Duodenal mucosa (tissue), 2 donors: ENCODE results near the gene MAP3K2.

Experiments used
- H3K27ac ChIP-seq: one replicate; pipeline ENCODE4 v1.7.0; 2013; ENCODE audit warnings: low read depth, low read length
- H3K27me3 ChIP-seq, 2 donors: one replicate each; pipeline ENCODE4 v1.7.0; 2013; ENCODE audit warnings: low read length in 2 of 2, control low read depth in 1 of 2; ENCODE audit not compliant: insufficient read depth in 2 of 2, control insufficient read depth in 1 of 2
- H3K36me3 ChIP-seq, 2 donors: one replicate each; pipeline ENCODE4 v1.7.0; 2013; ENCODE audit warnings: low read length in 2 of 2, control low read depth in 1 of 2; ENCODE audit not compliant: insufficient read depth in 2 of 2, control insufficient read depth in 1 of 2
- H3K4me1 ChIP-seq, 2 donors: one replicate each; pipeline ENCODE4 v1.7.0; 2013; ENCODE audit warnings: low read length in 2 of 2, control low read depth in 1 of 2; ENCODE audit not compliant: insufficient read depth in 2 of 2, control insufficient read depth in 1 of 2
- H3K4me3 ChIP-seq, 2 donors: one replicate each; pipeline ENCODE4 v1.7.0; 2013; ENCODE audit warnings: low read length in 2 of 2, low read depth in 1 of 2
- H3K9ac ChIP-seq, 2 donors: one replicate each; pipeline ENCODE4 v1.7.0; 2013; ENCODE audit warnings: low read length in 2 of 2, low read depth in 1 of 2
- H3K9me3 ChIP-seq, 2 donors: one replicate each; pipeline ENCODE4 v1.7.0; 2013; ENCODE audit warnings: low read length in 2 of 2, control low read depth in 1 of 2; ENCODE audit not compliant: control insufficient read depth in 1 of 2

The MAP3K2 gene

GRCh38 chr2:127293748-127294562 lies 93.8 kb downstream of the MAP3K2 start, which contains the start of gene ERCC3:
TSS of gene ERCC3 (minus strand) at chr2:127294144. CDS start at chr2:127294081, 63 bp downstream.
- Histone ChIP-seq H3K9ac (peak within 1 kb of the TSS; percentile 90 to 92), H3K4me1 (peaks cover 11 to 18% of the 10 kb centered on the region in 2 donors), H3K27ac (no peak within 1 kb of the TSS), H3K36me3 (peaks cover 30 to 36% of the 10 kb centered on the region in 2 donors), H3K4me3 (peak within 1 kb of the TSS; percentile 97), H3K27me3 (no peaks in the 10 kb centered on the region), H3K9me3 (no peaks in the 10 kb centered on the region)

- H3K9me3 ChIP-seq = no peaks in the 10 kb centered on the region
- H3K4me1 ChIP-seq = peaks cover 11 to 18% of the 10 kb centered on the region in 2 donors
- H3K9ac ChIP-seq = peak overlapping the region; percentile 90 to 92
- H3K36me3 ChIP-seq = peaks cover 36 to 42% of the 10 kb centered on the region in 2 donors
- no peaks in the 10 kb centered on the region for H3K27me3 ChIP-seq
- no peak overlapping the region for H3K27ac ChIP-seq
- H3K4me3 ChIP-seq = peak overlapping the region; percentile 97
Observed at GRCh38 chr2:127293386-127293747, 94.4 kb downstream of the MAP3K2 start.

GRCh38 chr2:127288274-127288673 lies 99.5 kb downstream of the MAP3K2 start:
- H3K4me1 ChIP-seq = peaks cover 7 to 14% of the 10 kb centered on the region in 2 donors
- peaks cover 65 to 87% of the 10 kb centered on the region in 2 donors for H3K36me3 ChIP-seq

GRCh38 chr2:127283275-127283674 lies 104.5 kb downstream of the MAP3K2 start:
- Histone ChIP-seq H3K9ac (no peak overlapping the region), H3K4me1 (no peaks in the 10 kb centered on the region), H3K27ac (no peak overlapping the region), H3K27me3 (no peaks in the 10 kb centered on the region), H3K9me3 (peaks cover 0 to 7% of the 10 kb centered on the region in 2 donors), H3K4me3 (no peak overlapping the region), H3K36me3 (peaks cover 42 to 79% of the 10 kb centered on the region in 2 donors)

More at GRCh38 chr2:127288274-127288673, 99.5 kb downstream of the MAP3K2 start:
- Histone ChIP-seq H3K4me3 (no peak overlapping the region), H3K9ac (no peak overlapping the region), H3K27me3 (no peaks in the 10 kb centered on the region), H3K9me3 (peaks cover 0 to 7% of the 10 kb centered on the region in 2 donors), H3K27ac (no peak overlapping the region)

GRCh38 chr2:127280693-127281092 lies 107.1 kb downstream of the MAP3K2 start:
- no peak overlapping the region for H3K27ac ChIP-seq
- no peaks in the 10 kb centered on the region for H3K4me1 ChIP-seq
- H3K27me3 ChIP-seq = no peaks in the 10 kb centered on the region
- no peak overlapping the region for H3K4me3 ChIP-seq
- peaks cover 0 to 7% of the 10 kb centered on the region in 2 donors for H3K9me3 ChIP-seq
- no peak overlapping the region for H3K9ac ChIP-seq
- peaks cover 29 to 77% of the 10 kb centered on the region in 2 donors for H3K36me3 ChIP-seq

GRCh38 chr2:127279781-127280180 lies 108.0 kb downstream of the MAP3K2 start:
- Histone ChIP-seq H3K9ac (no peak overlapping the region), H3K4me3 (no peak overlapping the region), H3K27me3 (no peaks in the 10 kb centered on the region), H3K36me3 (peaks cover 32 to 78% of the 10 kb centered on the region in 2 donors), H3K27ac (no peak overlapping the region), H3K4me1 (no peaks in the 10 kb centered on the region), H3K9me3 (peaks cover 0 to 7% of the 10 kb centered on the region in 2 donors)

GRCh38 chr2:127278959-127279358 lies 108.8 kb downstream of the MAP3K2 start:
- peaks cover 27 to 76% of the 10 kb centered on the region in 2 donors for H3K36me3 ChIP-seq
- peaks cover 0 to 5% of the 10 kb centered on the region in 2 donors for H3K9me3 ChIP-seq
- H3K9ac ChIP-seq = no peak overlapping the region

GRCh38 chr2:127277028-127277427 lies 110.7 kb downstream of the MAP3K2 start:
- H3K4me3 ChIP-seq = no peak overlapping the region
- H3K9ac ChIP-seq = no peak overlapping the region
- H3K9me3 ChIP-seq = no peaks in the 10 kb centered on the region
- H3K36me3 ChIP-seq = peaks cover 20 to 78% of the 10 kb centered on the region in 2 donors
- H3K4me1 ChIP-seq = no peaks in the 10 kb centered on the region
- no peaks in the 10 kb centered on the region for H3K27me3 ChIP-seq
- no peak overlapping the region for H3K27ac ChIP-seq

More at GRCh38 chr2:127278959-127279358, 108.8 kb downstream of the MAP3K2 start:
- Histone ChIP-seq H3K27me3 (no peaks in the 10 kb centered on the region), H3K4me1 (no peaks in the 10 kb centered on the region), H3K27ac (no peak overlapping the region), H3K4me3 (no peak overlapping the region)

GRCh38 chr2:127275789-127276188 lies 112.0 kb downstream of the MAP3K2 start:
- Histone ChIP-seq H3K27ac (no peak overlapping the region), H3K4me3 (no peak overlapping the region), H3K27me3 (no peaks in the 10 kb centered on the region), H3K36me3 (peaks cover 30 to 80% of the 10 kb centered on the region in 2 donors), H3K9ac (no peak overlapping the region), H3K4me1 (no peaks in the 10 kb centered on the region), H3K9me3 (no peaks in the 10 kb centered on the region)

- Histone ChIP-seq H3K36me3 (peaks cover 34 to 81% of the 10 kb centered on the region in 2 donors), H3K9me3 (no peaks in the 10 kb centered on the region), H3K4me3 (no peak overlapping the region), H3K9ac (no peak overlapping the region), H3K4me1 (no peaks in the 10 kb centered on the region), H3K27ac (no peak overlapping the region), H3K27me3 (no peaks in the 10 kb centered on the region)
Observed at GRCh38 chr2:127275356-127275755, 112.4 kb downstream of the MAP3K2 start.
